Hepatocyte (in vitro differentiated cells): ENCODE results near the gene TOX2. TPM values are rescaled to one million over a fixed set of nuclear protein-coding genes. Genes with fewer than 3 reads are reported as not detected.
A peak's percentile ranks its signal among the peaks of the same experiment; 100 is the strongest.

Experiments
- DNase-seq: peaks from one replicate; pipeline ENCODE4 v3.0.0-alpha.2; 2016; ENCODE audit warnings: low spot score
- H2AFZ ChIP-seq: fragments of 200-600 bp; sonication (generic); 2 replicates; pipeline ENCODE4 v1.6.0; 2016; ENCODE audit warnings: antibody characterized with exemption, mild to moderate bottlenecking
- H3K27ac ChIP-seq: fragments of 200-600 bp; sonication (generic); 2 replicates; pipeline ENCODE4 v1.5.1; 2016; ENCODE audit warnings: mild to moderate bottlenecking
- H3K27me3 ChIP-seq: fragments of 200-600 bp; sonication (generic); 2 replicates; pipeline ENCODE4 v1.6.1; 2016
- H3K36me3 ChIP-seq: fragments of 200-600 bp; sonication (generic); replicated peaks from 2 replicates; pipeline ENCODE4 v1.5.1; 2016; ENCODE audit warnings: low read depth; ENCODE audit not compliant: insufficient read depth
- H3K4me1 ChIP-seq: fragments of 200-600 bp; sonication (generic); 2 replicates; pipeline ENCODE4 v1.5.1; 2016; ENCODE audit warnings: mild to moderate bottlenecking, moderate library complexity; ENCODE audit not compliant: insufficient read depth
- H3K4me2 ChIP-seq: fragments of 200-600 bp; sonication (generic); 2 replicates; pipeline ENCODE4 v1.6.0; 2016
- H3K4me3 ChIP-seq: fragments of 200-600 bp; sonication (generic); 2 replicates; pipeline ENCODE4 v1.5.1; 2016; ENCODE audit warnings: mild to moderate bottlenecking
- H3K79me2 ChIP-seq: fragments of 200-600 bp; sonication (generic); 2 replicates; pipeline ENCODE4 v1.6.0; 2017; ENCODE audit warnings: mild to moderate bottlenecking
- H3K9me2 ChIP-seq: fragments of 200-600 bp; sonication (generic); replicated peaks from 2 replicates; pipeline ENCODE4 v1.6.0; 2017; ENCODE audit warnings: mild to moderate bottlenecking; ENCODE audit not compliant: insufficient read depth
- H3K9me3 ChIP-seq: fragments of 200-600 bp; sonication (generic); 2 replicates; pipeline ENCODE4 v1.5.1; 2016; ENCODE audit warnings: low read depth, mild to moderate bottlenecking
- H4K20me1 ChIP-seq: fragments of 200-600 bp; sonication (generic); 2 replicates; pipeline ENCODE4 v1.6.0; 2016; ENCODE audit warnings: mild to moderate bottlenecking; ENCODE audit not compliant: insufficient read depth, poor library complexity, severe bottlenecking
- CTCF ChIP-seq: fragments of 200-600 bp; sonication (generic); IDR thresholded peaks from 2 replicates; pipeline ENCODE4 v1.5.1; 2016; ENCODE audit warnings: antibody characterized with exemption, mild to moderate bottlenecking; ENCODE audit not compliant: poor library complexity
- EZH2 ChIP-seq: fragments of 200-600 bp; sonication (generic); IDR thresholded peaks from 2 replicates; pipeline ENCODE4 v1.6.1; 2016; ENCODE audit warnings: antibody characterized with exemption, mild to moderate bottlenecking, borderline replicate concordance
- EZH2phosphoT487 ChIP-seq: fragments of 200-600 bp; sonication (generic); IDR thresholded peaks from one replicate; pipeline ENCODE4 v1.6.1; 2018; ENCODE audit warnings: antibody characterized with exemption, mild to moderate bottlenecking, low read depth, moderate library complexity; ENCODE audit not compliant: unreplicated experiment, severe bottlenecking
- WGBS: methylation state at CpG from one replicate; pipeline ENCODE4 v1.1.6; 2016; ENCODE audit warnings: low lambda C conversion rate; ENCODE audit errors: missing lambda C conversion rate; 5-methylcytosine and 5-hydroxymethylcytosine counted together
- polyA plus RNA-seq: library from polyadenylated mRNA; unstranded; fragments of >200 nt; fragmentation: Nextera tagmentation; extraction: Ambion mirVana; gene quantifications from 2 replicates; pipeline ENCODE4 v1.2.1, GENCODE V29; 2016
- total RNA-seq: library from RNA; depleted of rRNA; stranded (reverse); fragments of >200 nt; gene quantifications from 2 replicates; pipeline ENCODE4 v1.2.3, GENCODE V29; 2014

The TOX2 gene
- total and polyA plus RNA-seq, 2 experiments from 2014 or later: 0.87 to 12.1 TPM

DNA sequence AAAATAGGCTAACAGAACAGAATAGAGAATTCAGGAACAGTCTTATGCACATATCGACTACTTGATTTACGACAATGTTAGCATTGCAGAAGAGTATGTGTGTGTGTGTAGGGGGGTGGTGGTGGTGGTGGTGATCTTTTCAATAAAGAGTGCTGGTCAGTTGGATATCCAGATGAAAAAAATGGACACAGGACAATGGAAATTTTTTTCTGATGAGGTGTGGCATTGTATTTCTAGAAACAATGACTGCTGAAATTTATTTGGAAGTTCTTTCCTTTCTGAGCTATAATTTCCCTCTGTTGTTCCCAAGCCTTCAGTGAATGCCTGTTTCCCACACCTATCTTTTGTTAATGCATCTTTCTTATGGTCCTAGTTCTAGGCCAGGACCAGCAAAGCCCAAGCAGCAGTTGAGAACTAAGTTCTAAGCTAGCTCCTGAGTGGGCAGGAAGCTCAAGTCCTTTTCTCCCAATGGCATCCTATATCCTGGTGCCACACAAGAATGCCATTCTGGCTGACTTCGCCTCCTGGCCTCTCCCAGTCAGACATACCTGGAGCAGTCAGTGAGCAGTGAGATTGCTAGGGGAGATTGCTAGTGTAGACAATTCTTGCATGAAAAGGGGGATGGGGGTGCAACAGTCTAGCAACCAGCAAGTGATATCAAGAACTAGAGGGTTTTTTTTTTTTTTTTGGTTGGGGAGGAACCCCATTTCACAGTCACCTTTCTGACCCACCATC is 1.2 kb upstream of the TOX2 start:
- Histone ChIP-seq H4K20me1 (no peaks in the 10 kb centered on the region), H3K27ac (no peak overlapping the region), H3K36me3 (no peaks in the 10 kb centered on the region), H3K4me3 (no peak overlapping the region), H2AFZ (no peak overlapping the region), H3K4me2 (no peak overlapping the region), H3K27me3 (peaks cover 50% of the 10 kb centered on the region), H3K9me2 (no peaks in the 10 kb centered on the region), H3K9me3 (no peaks in the 10 kb centered on the region), H3K79me2 (peaks cover 5% of the 10 kb centered on the region), H3K4me1 (peaks cover 8% of the 10 kb centered on the region)
- WGBS: 94% methylated on average over 3 of the region's 3 CpGs
- TF ChIP-seq CTCF: no peak
- no peak for TF ChIP-seq EZH2
- TF ChIP-seq EZH2phosphoT487: no peak
- DNase-seq: no peak

- no peak overlapping the region for H3K27ac ChIP-seq
- peak overlapping the region; percentile 49 for H2AFZ ChIP-seq
- peak overlapping the region; percentile 89 for H3K4me2 ChIP-seq
- peaks cover 54% of the 10 kb centered on the region for H3K27me3 ChIP-seq
- no peaks in the 10 kb centered on the region for H3K9me3 ChIP-seq
- no peak for TF ChIP-seq CTCF
- TF ChIP-seq EZH2: peak; percentile 92
- peak; percentile 24 for TF ChIP-seq EZH2phosphoT487
- peak; percentile 26 for DNase-seq
- no peaks in the 10 kb centered on the region for H3K36me3 ChIP-seq
- H4K20me1 ChIP-seq: no peaks in the 10 kb centered on the region
- H3K4me3 ChIP-seq: peak overlapping the region; percentile 42
- 6% methylated on average over 62 of the region's 66 CpGs for WGBS
- peaks cover 8% of the 10 kb centered on the region for H3K4me1 ChIP-seq
- peaks cover 5% of the 10 kb centered on the region for H3K79me2 ChIP-seq
- no peaks in the 10 kb centered on the region for H3K9me2 ChIP-seq
Measured at GRCh38 chr20:43915211-43916072, 790 bp downstream of the TOX2 start.

DNA sequence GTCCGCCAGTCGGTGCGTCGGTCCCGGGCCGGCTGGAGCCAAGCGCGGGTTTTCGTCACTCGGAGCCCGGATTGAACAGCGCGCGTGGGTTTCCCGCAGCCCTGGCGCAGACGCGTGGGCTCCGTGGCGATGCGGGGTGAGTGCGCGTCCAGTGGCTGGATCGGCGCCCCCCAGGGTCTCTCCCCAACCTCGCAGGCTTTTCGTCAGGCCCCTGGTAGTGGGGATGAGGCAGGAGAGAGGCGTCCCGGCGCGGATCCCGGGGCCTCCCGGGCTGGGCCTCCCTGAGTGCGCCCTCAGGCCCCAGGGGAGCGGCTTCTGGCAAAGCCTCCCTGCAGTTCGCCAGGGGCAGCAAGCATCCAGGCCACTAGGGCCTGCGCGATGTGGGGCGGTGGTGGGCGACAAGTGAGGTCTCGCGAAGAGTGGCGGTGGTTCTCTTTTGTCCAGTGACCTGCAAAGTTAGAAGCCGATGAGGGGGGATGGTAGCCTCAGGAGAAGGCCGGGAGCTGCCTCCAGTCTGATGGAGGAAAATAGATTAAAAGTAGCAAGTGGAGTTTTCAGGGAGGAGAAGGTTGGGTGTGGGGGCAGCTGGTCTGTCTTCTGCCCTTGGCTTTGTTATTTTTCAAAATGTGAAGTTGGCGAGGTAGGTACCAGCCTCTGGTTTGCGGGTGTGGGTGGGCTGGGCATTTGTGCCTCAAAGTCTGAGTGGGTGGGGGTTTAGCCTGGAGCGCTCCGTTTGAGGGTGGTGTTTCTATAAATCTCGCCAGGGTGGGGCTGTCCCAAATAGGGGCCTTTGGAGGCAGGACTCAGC is 1.6 kb downstream of the TOX2 start:
- Histone ChIP-seq H2AFZ (peak overlapping the region; percentile 49), H4K20me1 (no peaks in the 10 kb centered on the region), H3K79me2 (peaks cover 5% of the 10 kb centered on the region), H3K9me2 (no peaks in the 10 kb centered on the region), H3K27ac (no peak overlapping the region), H3K4me1 (peaks cover 8% of the 10 kb centered on the region), H3K9me3 (no peaks in the 10 kb centered on the region), H3K36me3 (no peaks in the 10 kb centered on the region), H3K27me3 (peaks cover 54% of the 10 kb centered on the region), H3K4me3 (peak overlapping the region; percentile 33), H3K4me2 (peak overlapping the region; percentile 89)
- TF ChIP-seq CTCF: no peak
- TF ChIP-seq EZH2phosphoT487: no peak
- peak; percentile 71 for TF ChIP-seq EZH2
- peak; percentile 23 for DNase-seq
- 10% methylated on average over 50 of the region's 50 CpGs for WGBS
